GM19328 (cell line): ENCODE measurements around the gene WDFY4.

Source experiments
- ATAC-seq: cut with Tn5 transposase; IDR thresholded peaks from one replicate; pipeline ENCODE4 v1.9.1; 2021; ENCODE audit warnings: mild to moderate bottlenecking, moderate library complexity; ENCODE audit not compliant: unreplicated experiment

Gene WDFY4

GRCh38 chr10:48739170-48739569, 54.5 kb downstream of the WDFY4 start:
- ATAC-seq: no peak

GRCh38 chr10:48740015-48740707, 55.5 kb downstream of the WDFY4 start:
- no peak for ATAC-seq

- no peak for ATAC-seq
These were observed 56.3 kb downstream of the WDFY4 start for GRCh38 chr10:48740988-48741387.

- no peak for ATAC-seq
These were observed 58.5 kb downstream of the WDFY4 start for GRCh38 chr10:48742891-48743860.

DNA sequence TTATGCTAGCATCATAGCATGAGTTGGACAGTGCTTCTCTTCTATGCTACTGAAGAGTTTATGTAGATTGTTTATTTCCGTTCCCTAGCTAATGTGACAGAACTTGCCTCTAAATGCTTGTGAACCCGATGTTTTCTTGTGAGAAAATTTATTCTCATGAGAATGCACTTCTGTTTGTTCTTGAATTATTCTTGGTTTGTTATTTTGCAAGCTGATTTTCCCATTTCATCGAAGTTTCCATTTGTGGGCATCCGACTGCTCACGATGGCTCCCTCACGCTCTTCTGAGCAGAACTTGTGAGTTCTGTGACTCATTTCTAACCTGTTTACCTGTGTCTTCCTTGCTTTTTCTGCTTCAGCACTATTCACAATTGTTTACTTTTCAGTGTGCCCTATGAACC, 59.9 kb downstream of the WDFY4 start:
- no peak for ATAC-seq

- ATAC-seq: no peak
These were observed 61.1 kb downstream of the WDFY4 start for GRCh38 chr10:48745662-48746245.

DNA sequence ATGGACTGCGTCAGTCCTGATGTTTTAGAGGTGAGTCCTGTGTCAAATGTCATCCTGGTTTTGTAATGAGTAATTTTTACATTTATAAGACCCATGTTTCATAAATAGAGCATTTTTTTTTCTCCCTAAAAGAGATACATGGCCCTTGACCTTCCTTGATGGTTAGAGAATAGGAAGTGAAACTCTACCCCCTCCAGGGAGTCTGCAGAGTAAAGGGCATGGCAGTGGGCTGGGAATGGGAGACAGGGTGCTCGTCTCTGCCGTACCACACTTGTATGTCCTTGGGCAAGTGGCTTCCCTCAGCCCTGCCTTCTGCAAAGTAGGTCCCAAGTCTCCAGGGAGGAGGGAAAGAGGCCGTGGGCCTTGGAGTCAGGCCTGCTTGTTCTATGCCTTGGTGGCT, 63.9 kb downstream of the WDFY4 start:
- no peak for ATAC-seq

DNA sequence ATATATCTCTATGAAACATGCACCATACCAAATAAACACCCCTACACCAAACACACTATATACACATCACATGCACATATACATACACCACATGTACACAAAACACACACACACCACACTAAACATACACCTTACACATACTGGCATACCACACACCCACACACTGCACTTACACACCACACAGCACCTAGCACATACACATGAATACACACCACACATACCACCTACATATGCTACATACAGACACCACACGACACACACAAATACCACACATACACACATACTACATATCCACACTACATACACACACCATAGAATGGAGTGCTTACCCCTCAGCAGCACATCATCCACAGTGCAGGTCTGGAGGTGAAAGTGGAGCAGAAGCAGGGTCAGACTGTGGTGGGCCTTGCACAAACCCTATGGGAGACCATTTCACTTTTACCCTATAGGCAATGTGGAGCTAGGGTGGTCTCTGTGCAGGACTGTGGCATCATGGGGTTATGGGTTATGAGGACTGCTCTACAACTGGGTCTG, 64.6 kb downstream of the WDFY4 start:
- no peak for ATAC-seq

GRCh38 chr10:48750019-48750418, 65.3 kb downstream of the WDFY4 start:
- no peak for ATAC-seq

GRCh38 chr10:48750991-48751390, 66.3 kb downstream of the WDFY4 start:
- ATAC-seq: no peak

DNA sequence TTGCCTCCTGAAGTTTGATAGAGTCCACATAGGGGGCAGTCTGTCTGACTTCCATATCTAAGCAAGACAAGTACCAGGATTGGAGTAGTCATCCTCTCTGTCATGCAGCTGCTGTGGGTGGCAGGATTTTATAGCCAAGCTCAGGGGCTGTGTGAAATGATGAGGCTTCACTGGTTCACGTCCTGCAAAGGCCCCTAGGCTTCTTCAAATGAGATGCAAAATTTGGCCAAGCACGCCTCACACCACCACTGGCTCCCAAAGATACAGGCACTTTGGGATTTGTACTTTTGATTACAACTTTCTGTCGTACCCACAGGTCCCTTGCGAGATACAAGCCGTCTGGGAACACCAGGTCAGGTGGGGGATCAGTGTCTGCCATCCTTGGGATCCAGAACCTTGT, 67.1 kb downstream of the WDFY4 start:
- no peak for ATAC-seq

GRCh38 chr10:48758411-48758810, 73.7 kb downstream of the WDFY4 start:
- no peak for ATAC-seq

GRCh38 chr10:48759113-48759901, 74.6 kb downstream of the WDFY4 start:
- peak; percentile 57 for ATAC-seq

DNA sequence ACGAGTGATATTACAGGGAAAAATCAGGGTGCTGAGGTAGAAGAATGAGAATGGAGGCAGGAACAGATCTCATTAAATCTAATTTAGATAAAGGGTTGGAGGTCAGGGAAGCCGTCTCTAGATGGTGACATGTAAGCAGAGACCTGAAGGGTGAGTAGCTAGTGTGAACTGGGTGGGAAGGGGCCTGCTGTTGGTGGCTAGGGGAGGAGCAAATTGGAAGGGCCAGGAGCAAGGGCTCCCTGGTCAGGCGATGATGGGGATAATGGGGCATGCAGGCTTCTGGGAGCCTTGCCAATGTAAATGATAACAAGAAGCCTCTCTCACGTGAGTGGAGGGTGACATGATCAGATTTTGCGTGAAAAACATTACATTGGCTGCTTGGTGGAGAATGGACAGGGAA, 76.3 kb downstream of the WDFY4 start:
- ATAC-seq: no peak

GRCh38 chr10:48762064-48763042, 77.7 kb downstream of the WDFY4 start:
- ATAC-seq: no peak

DNA sequence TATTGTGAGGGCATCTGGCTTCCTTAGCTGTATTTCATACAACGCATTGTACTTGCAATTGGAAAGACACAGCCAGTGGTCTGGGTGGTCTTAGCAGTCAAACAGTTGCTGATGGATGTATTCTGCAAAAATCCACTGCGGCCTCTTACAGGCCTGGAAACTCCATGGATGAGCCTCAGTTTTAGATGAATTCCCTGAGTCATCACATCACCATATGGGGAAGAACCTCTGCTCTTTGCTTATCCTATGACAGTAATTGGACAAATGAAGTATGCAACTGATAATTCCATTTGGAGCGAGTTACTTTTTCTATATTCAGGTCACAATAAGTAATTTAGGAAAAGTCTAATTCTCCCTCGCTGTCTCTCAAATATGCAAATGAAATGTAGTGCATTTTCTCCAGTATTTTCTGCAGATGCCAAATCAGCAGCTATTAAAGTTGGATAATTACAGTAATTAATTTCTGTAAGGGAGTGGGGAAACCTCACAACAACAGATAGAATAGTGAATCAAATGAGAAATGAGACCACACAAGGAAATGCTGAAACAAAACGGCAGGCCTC, 78.8 kb downstream of the WDFY4 start:
- no peak for ATAC-seq

DNA sequence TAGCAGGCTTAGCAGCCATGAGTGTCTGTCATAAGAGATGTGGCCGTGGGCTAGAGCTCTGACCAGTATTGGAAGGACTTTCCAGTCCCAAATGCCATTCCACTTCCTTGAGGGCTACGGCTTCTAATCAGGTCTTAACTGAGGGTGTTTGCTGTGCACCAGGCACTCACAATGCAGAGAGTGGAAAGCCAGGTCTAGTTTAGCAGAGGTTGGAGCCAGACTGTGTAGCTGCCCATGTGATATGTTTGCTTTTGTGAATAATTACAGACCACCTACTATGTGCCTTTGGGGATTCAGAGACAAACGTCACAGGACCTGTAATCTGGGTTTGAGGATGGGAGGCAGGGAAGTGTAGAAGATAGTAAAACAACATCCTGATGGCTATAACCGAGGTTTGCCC, 79.8 kb downstream of the WDFY4 start:
- no peak for ATAC-seq

DNA sequence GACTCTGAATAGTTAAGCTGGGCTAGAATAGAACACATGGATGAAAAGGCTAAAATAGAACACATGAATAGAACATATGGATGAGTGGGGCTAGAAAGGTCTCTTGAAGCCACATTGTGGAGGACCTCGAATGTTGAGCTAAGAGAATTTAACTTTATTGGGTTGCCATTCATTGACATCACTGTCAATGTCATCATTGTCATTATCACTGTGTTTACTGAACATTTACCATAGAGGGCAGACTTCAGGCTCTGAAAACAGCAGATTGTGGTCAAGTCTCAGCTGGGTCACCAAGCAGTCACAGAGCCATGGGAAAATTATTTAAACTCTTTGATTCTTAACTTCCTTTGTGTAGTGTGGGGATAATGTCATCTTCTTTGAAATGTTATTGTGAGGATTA, 80.4 kb downstream of the WDFY4 start:
- ATAC-seq: no peak

GRCh38 chr10:48765527-48765926, 80.9 kb downstream of the WDFY4 start:
- ATAC-seq: no peak
